Activated CD8-positive, alpha-beta memory T cell treated with anti-CD3 and anti-CD28 coated beads, Interleukin-2, amount 10 ng/mL, durations not matched to agents 7 days and 5 days (primary cell): ENCODE measurements around the gene ZZZ3. TPM values are rescaled to one million over a fixed set of nuclear protein-coding genes. Genes with fewer than 3 reads are reported as not detected.
A peak's percentile ranks its signal among the peaks of the same experiment; 100 is the strongest.
"Not testable (repeated sequence)": the region's sequence is repeated elsewhere in the genome, so short reads cannot be mapped to it uniquely, and the experiment has no call there.

Source experiments
- ATAC-seq: fragments of 150-1000 bp; cut with Tn5 transposase; one replicate; pipeline ENCODE4 v1.10.0; 2021; ENCODE audit warnings: moderate library complexity
- CTCF ChIA-PET: fragments of 350-600 bp; sonication (Branson Sonifier 250); formaldehyde crosslinking; loops from one replicate; lab custom pipeline; 2021; ENCODE audit warnings: antibody characterized with exemption; lab: Charles Lee
- DNase-seq: peaks from one replicate; pipeline ENCODE4 v3.0.0-alpha.2; 2020
- H3K27ac Mint-ChIP-seq: one replicate; pipeline ENCODE4 v1.8.0; 2021; ENCODE audit warnings: mild to moderate bottlenecking, mixed read lengths
- H3K27me3 Mint-ChIP-seq: one replicate; pipeline ENCODE4 v1.8.0; 2021; ENCODE audit warnings: mixed read lengths
- H3K36me3 Mint-ChIP-seq: one replicate; pipeline ENCODE4 v1.8.0; 2021; ENCODE audit warnings: mild to moderate bottlenecking, mixed read lengths
- H3K4me1 Mint-ChIP-seq: one replicate; pipeline ENCODE4 v1.8.0; 2021; ENCODE audit warnings: mixed read lengths
- H3K4me3 Mint-ChIP-seq: one replicate; pipeline ENCODE4 v1.8.0; 2021; ENCODE audit warnings: mild to moderate bottlenecking, moderate library complexity, mixed read lengths
- H3K9me3 Mint-ChIP-seq: one replicate; pipeline ENCODE4 v1.8.0; 2022; ENCODE audit warnings: low read depth, mixed read lengths
- total RNA-seq, 2 experiments: library from RNA; stranded (reverse); gene quantifications; one replicate each; pipeline ENCODE4 v1.2.3, GENCODE V29; 2021

ZZZ3 gene
- total RNA-seq, 2 experiments from 2014 or later, result 32.3 to 32.7 TPM

- CTCF ChIA-PET, result interaction anchor here (0.7 to 1.3 kb wide), 10 partner anchors 10 to 321 kb away, joined by 3 to 8 read pairs (median 3); partner anchors contain the start of gene DNAJB4
- Mint-ChIP-seq H3K27ac (peak overlapping the region; percentile 91), H3K27me3 (no peaks in the 10 kb centered on the region), H3K4me3 (peak overlapping the region; percentile 94), H3K36me3 (peaks cover 6% of the 10 kb centered on the region), H3K9me3 (no peaks in the 10 kb centered on the region), H3K4me1 (peaks cover 33% of the 10 kb centered on the region)
- ATAC-seq, result peak; percentile 73
- DNase-seq, result peak; percentile 94
Measured at GRCh38 chr1:77683160-77684148, 996 bp upstream of the ZZZ3 start.

DNA sequence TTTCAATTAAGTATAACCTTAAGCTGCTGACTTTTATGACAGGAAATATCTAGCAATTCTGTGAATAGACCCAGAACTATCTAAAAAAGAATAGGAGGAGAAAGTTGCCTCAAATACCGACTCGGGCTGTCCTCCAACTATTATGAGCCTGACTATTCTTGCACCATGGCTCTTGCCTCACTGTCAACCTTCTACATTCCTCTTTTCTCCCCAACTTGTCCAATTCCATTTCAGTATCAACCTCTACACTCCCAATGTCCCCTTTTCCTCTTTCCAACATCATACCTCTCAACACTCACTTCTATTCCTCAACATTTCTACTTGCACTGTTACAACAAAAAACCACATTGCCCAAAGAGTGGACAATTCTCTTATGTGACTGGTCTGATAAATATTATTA lies 2.3 kb downstream of the ZZZ3 start:
- peak overlapping the region; percentile 8 for H3K27ac Mint-ChIP-seq
- ATAC-seq, result no peak
- H3K9me3 Mint-ChIP-seq, result no peaks in the 10 kb centered on the region
- peaks cover 10% of the 10 kb centered on the region for H3K36me3 Mint-ChIP-seq
- H3K27me3 Mint-ChIP-seq, result no peaks in the 10 kb centered on the region
- CTCF ChIA-PET, result interaction anchor here (1.6 kb wide), 1 partner anchor 72 kb away, joined by 3 read pairs; no protein-coding TSS in a partner anchor
- H3K4me1 Mint-ChIP-seq, result peaks cover 45% of the 10 kb centered on the region
- peak overlapping the region; percentile 14 for H3K4me3 Mint-ChIP-seq
- DNase-seq, result no peak

GRCh38 chr1:77678660-77679610 lies 3.5 kb downstream of the ZZZ3 start:
- H3K4me1 Mint-ChIP-seq, result peaks cover 43% of the 10 kb centered on the region
- no peak overlapping the region for H3K27ac Mint-ChIP-seq
- CTCF ChIA-PET, result interaction anchor here (1.6 kb wide), 1 partner anchor 74 kb away, joined by 3 read pairs; no protein-coding TSS in a partner anchor
- H3K4me3 Mint-ChIP-seq, result no peak overlapping the region
- no peaks in the 10 kb centered on the region for H3K27me3 Mint-ChIP-seq
- no peaks in the 10 kb centered on the region for H3K9me3 Mint-ChIP-seq
- ATAC-seq (no peak), DNase-seq (no peak)
- H3K36me3 Mint-ChIP-seq, result peaks cover 10% of the 10 kb centered on the region

GRCh38 chr1:77674807-77675206 lies 7.7 kb downstream of the ZZZ3 start:
- H3K9me3 Mint-ChIP-seq, H3K36me3 Mint-ChIP-seq, H3K27ac Mint-ChIP-seq, H3K27me3 Mint-ChIP-seq, DNase-seq, ATAC-seq, H3K4me3 Mint-ChIP-seq, CTCF ChIA-PET: not testable (repeated sequence)
- peaks cover 60% of the 10 kb centered on the region for H3K4me1 Mint-ChIP-seq

- H3K4me1 Mint-ChIP-seq, result peaks cover 60% of the 10 kb centered on the region
- CTCF ChIA-PET, result interaction anchor here (1.0 kb wide), 1 partner anchor 8 kb away, joined by 3 read pairs; the partner anchor contains the start of gene ZZZ3
Measured at GRCh38 chr1:77673716-77674355, 8.6 kb downstream of the ZZZ3 start.

GRCh38 chr1:77673030-77673429 lies 9.4 kb downstream of the ZZZ3 start:
- Mint-ChIP-seq H3K9me3 (no peaks in the 10 kb centered on the region), H3K4me1 (peaks cover 56% of the 10 kb centered on the region), H3K27me3 (no peaks in the 10 kb centered on the region), H3K4me3 (peak overlapping the region; percentile 72), H3K27ac (no peak overlapping the region), H3K36me3 (peaks cover 5% of the 10 kb centered on the region)
- no peak for ATAC-seq
- no peak for DNase-seq
- CTCF ChIA-PET, result interaction anchor here (1.0 kb wide), 1 partner anchor 9 kb away, joined by 3 read pairs; the partner anchor contains the start of gene ZZZ3

More at GRCh38 chr1:77673716-77674355, 8.6 kb downstream of the ZZZ3 start:
- DNase-seq, result no peak
- H3K27me3 Mint-ChIP-seq, result no peaks in the 10 kb centered on the region
- H3K4me3 Mint-ChIP-seq, result no peak overlapping the region
- peak overlapping the region; percentile 41 for H3K27ac Mint-ChIP-seq
- H3K9me3 Mint-ChIP-seq, result no peaks in the 10 kb centered on the region
- H3K36me3 Mint-ChIP-seq, result peaks cover 7% of the 10 kb centered on the region
- no peak for ATAC-seq

GRCh38 chr1:77672374-77672773 lies 10.1 kb downstream of the ZZZ3 start:
- Mint-ChIP-seq H3K4me1 (peaks cover 56% of the 10 kb centered on the region), H3K27ac (peak overlapping the region; percentile 83), H3K36me3 (peaks cover 6% of the 10 kb centered on the region), H3K4me3 (peak overlapping the region; percentile 72), H3K9me3 (no peaks in the 10 kb centered on the region), H3K27me3 (no peaks in the 10 kb centered on the region)
- DNase-seq (no peak), ATAC-seq (peak; percentile 59)
- CTCF ChIA-PET, result no interaction called here

DNA sequence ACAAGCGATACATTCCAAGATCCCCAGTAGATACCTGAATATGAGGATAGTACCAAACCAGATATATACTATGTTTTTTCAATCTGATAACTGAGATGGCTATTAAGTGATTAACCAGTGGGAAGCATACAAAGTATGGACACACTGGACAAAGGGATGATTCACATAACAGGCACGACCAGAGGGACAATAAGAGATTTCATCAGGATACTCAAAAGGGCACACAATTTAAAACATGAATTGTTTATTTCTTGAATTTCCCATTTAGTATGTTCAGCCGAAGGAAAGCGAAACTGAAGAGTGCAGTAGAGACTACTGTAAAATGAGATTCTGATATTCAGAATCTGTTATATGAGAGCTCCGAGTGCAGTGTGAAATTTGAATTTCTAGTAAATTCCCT lies 10.6 kb downstream of the ZZZ3 start:
- no peak for DNase-seq
- Mint-ChIP-seq H3K27me3 (no peaks in the 10 kb centered on the region), H3K9me3 (no peaks in the 10 kb centered on the region), H3K4me1 (peaks cover 58% of the 10 kb centered on the region), H3K36me3 (peaks cover 7% of the 10 kb centered on the region), H3K4me3 (peak overlapping the region; percentile 72), H3K27ac (peak overlapping the region; percentile 83)
- ATAC-seq, result peak; percentile 56
- CTCF ChIA-PET, result interaction anchor here (1.8 kb wide), 1 partner anchor 11 kb away, joined by 5 read pairs; the partner anchor contains the start of gene ZZZ3

- CTCF ChIA-PET, result interaction anchor here (0.7 to 1.8 kb wide), 3 partner anchors 11 to 83 kb away, joined by 3 to 5 read pairs (median 3); partner anchors contain the start of gene ZZZ3
Measured at GRCh38 chr1:77670330-77670729, 12.1 kb downstream of the ZZZ3 start.

GRCh38 chr1:77668924-77669449 lies 13.5 kb downstream of the ZZZ3 start:
- Mint-ChIP-seq H3K4me1 (peaks cover 51% of the 10 kb centered on the region), H3K27me3 (no peaks in the 10 kb centered on the region), H3K9me3 (no peaks in the 10 kb centered on the region), H3K36me3 (peaks cover 4% of the 10 kb centered on the region), H3K4me3 (no peak overlapping the region), H3K27ac (peak overlapping the region; percentile 54)
- CTCF ChIA-PET, result interaction anchor here (1.1 to 1.8 kb wide), 2 partner anchors 14 to 27 kb away, joined by 5 to 8 read pairs; no protein-coding TSS in a partner anchor
- DNase-seq (no peak), ATAC-seq (peak; percentile 50)

More at GRCh38 chr1:77670330-77670729, 12.1 kb downstream of the ZZZ3 start:
- Mint-ChIP-seq H3K36me3 (peaks cover 3% of the 10 kb centered on the region), H3K9me3 (no peaks in the 10 kb centered on the region), H3K4me1 (peaks cover 53% of the 10 kb centered on the region), H3K4me3 (no peak overlapping the region), H3K27me3 (no peaks in the 10 kb centered on the region), H3K27ac (no peak overlapping the region)
- no peak for ATAC-seq
- no peak for DNase-seq

GRCh38 chr1:77664939-77665516 lies 17.4 kb downstream of the ZZZ3 start:
- Mint-ChIP-seq H3K36me3 (peaks cover 13% of the 10 kb centered on the region), H3K4me1 (peaks cover 29% of the 10 kb centered on the region), H3K4me3 (no peak overlapping the region), H3K27me3 (no peaks in the 10 kb centered on the region), H3K9me3 (no peaks in the 10 kb centered on the region), H3K27ac (no peak overlapping the region)
- ATAC-seq (no peak), DNase-seq (no peak)
- CTCF ChIA-PET, result no interaction called here

GRCh38 chr1:77661696-77662095 lies 20.8 kb downstream of the ZZZ3 start:
- peaks cover 16% of the 10 kb centered on the region for H3K4me1 Mint-ChIP-seq
- no peak overlapping the region for H3K4me3 Mint-ChIP-seq
- ATAC-seq, result no peak
- no peak overlapping the region for H3K27ac Mint-ChIP-seq
- DNase-seq, result no peak
- no peaks in the 10 kb centered on the region for H3K9me3 Mint-ChIP-seq
- H3K36me3 Mint-ChIP-seq, result peaks cover 15% of the 10 kb centered on the region
- no peaks in the 10 kb centered on the region for H3K27me3 Mint-ChIP-seq
- CTCF ChIA-PET, result interaction anchor here (0.7 kb wide), 1 partner anchor 175 kb away, joined by 4 read pairs; no protein-coding TSS in a partner anchor
